HG03196 (cell line): ENCODE data around the gene ST6GALNAC2.
A peak's percentile ranks its signal among the peaks of the same experiment; 100 is the strongest.
"Not testable (repeated sequence)": the region's sequence is repeated elsewhere in the genome, so short reads cannot be mapped to it uniquely, and the experiment has no call there.

Source experiments
- ATAC-seq: cut with Tn5 transposase; IDR thresholded peaks from one replicate; pipeline ENCODE4 v1.9.1; 2021; ENCODE audit not compliant: unreplicated experiment

The ST6GALNAC2 gene

DNA sequence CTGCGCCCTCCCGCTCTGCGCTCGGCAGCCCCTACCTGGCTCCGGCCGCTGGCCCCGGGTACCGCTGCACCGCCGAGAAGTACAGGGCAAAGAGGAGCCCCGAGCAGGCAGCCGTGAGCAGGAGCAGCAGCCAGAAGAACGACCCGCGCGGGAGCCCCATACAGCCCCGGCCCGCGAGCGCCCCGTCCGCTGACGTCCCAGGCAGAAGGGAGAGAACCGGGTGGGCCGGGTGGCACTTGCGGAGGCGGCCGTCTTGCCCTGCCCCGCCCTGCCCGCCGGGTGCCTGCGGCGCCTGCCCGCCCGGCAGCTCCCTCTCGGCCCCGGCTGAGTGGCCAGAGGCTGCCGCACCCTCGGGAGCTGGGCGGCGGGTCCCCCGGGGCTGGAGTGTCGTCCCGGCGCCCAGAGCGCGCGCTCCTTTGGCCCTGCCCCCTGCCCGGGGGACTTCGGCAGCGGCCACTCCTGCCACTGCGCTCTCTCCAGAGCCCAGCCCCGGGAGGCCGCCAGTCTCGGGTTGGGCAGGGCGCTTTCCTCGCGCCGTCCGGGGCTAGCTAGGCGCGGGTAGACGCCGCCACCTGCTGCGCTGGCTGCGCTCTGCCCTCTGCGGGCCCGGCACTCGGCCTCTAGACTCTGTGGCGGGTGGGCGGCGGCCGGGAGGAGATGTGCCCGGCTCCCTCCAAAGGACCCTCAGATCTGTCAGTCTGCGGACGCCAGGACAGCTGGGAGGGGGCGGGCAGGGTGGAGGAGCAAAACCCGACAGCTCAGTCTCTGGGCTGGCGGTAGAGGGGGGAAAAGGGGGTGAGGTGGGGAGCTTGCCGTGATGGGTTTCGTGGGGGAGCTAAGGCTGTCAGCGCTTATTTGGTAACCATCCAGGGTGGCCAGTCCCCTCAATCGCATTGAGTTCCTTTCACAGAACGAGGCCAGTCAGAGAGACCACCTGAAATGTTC, at the start of gene ST6GALNAC2:
Gene ST6GALNAC2 (minus strand): TSS at position 212 of the 945 bp plus-strand sequence. CDS start 52 bp downstream, at position 160.
- no peak for ATAC-seq

DNA sequence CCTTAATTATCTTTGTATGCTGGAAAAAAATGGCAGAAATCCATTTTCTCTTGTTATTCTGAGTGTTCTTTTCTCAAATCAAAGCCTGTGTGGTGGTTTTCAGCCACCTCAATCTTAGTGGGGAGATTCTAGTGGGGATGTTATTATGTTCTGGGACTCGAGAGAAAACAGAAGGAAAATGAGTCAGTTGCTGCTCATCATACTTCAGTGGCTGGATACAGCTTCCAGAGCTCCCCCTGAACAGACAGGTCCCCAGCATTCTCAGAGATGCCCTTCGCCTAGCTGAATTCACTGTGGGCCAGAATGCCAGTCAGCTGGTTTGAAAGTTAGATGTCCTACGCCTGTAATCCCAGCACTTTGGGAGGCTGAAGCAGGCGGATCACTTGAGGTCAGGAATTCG, 49.4 kb upstream of the ST6GALNAC2 start:
- no peak for ATAC-seq

DNA sequence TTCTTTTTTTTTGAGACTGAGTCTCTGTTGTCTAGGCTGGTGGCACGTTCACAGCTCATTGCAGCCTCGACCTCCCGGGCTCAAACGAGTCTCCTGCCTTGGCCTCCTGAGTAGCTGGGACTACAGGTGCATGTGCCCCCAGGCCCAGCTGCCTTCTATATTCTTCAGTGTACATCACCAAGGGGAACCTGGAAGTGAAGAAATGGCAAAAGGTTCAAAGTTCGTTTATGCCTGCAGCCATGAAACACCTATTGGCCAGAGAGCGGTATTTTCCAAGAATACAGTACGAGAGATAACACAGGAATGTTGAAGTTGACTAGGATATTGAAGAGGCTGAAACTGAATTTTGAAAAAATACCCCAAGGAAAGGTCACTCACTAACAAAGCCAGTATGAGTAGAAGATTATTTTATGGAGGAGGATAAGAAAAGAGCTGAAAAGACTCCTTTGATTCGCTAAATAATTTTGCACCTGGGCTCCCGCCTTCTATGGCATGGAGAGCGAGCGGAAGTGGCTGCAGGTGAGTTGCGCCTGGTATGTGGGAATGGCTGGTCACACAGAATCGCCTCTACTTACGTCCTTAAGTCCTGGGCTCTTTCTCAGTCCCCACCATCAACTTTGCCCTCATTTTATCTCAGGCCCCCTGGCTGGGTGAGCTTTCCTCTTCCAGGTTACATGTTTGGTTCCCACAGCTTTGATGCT, 48.1 kb upstream of the ST6GALNAC2 start:
- no peak for ATAC-seq

DNA sequence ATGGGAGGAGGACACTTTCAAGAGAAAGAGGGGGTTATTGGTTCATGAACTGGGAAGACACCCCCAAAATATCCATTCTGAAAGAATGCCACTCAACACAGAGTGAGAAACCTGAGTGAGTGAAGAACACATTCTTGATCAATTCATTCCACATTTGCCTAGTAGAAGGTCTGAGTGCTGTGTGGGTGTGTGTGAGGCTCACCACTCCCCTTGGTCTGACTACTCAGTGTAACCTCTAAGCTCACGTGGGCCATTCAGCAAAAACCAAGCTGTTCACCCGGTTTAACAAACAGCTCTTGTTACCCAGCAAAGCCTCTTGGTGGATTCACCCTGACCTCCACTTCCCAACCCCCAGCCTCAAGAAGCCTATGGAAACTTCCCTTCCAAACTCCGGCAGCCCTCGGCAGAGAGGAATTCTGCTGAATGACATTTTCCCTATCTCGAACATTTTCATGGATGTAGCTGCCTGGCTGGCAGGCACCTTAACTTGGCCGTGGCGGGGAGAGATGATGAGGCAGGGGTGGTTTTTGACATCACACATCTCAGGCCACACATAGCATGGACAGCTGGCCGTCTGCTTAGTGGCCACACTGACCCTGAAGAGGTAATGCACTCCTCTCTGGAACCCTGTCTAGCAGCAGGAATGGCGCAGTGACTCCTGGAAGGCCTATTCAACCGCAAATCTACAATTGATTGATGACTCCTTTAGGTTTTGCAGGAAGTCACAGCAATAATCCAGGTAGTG, 46.3 kb upstream of the ST6GALNAC2 start:
- ATAC-seq = no peak

DNA sequence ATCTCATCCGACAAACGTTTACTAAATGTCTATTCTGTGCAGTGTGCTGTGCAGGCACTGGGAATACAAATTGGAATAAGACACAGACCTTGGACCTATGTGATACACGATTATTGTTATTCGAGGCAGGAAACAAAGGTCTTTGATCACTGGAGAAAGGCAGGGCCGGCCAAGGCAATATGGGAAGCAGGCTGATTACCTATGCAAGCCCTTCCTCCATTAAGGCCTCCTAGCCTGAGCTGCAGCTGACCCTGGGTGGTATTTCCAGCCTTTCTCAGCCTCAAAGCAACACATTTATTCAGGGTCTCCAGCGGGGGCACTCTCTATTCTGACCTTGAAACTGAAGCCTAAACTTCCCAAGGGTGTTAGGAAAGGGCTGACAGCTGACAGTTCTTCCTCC, 44.5 kb upstream of the ST6GALNAC2 start:
- ATAC-seq = no peak

DNA sequence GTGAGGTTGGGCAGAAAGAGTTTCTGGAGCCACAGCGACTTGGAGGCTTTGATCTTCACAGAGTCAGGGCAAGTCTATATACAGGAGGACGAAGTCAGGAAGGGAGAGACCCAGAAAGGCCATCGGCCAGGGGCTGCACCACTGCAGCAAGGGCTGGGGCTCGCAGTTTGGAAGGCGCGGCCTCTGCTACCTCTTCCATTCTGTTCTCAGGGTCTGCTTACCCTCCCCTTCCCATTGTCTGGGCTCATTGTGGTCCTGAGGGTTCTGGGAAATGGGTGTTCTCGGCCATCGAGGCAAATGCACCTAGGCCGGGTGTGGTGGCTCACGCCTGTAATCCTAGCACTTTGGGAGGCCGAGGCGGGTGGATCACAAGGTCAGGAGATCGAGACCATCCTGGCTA, 41.9 kb upstream of the ST6GALNAC2 start:
- no peak for ATAC-seq

DNA sequence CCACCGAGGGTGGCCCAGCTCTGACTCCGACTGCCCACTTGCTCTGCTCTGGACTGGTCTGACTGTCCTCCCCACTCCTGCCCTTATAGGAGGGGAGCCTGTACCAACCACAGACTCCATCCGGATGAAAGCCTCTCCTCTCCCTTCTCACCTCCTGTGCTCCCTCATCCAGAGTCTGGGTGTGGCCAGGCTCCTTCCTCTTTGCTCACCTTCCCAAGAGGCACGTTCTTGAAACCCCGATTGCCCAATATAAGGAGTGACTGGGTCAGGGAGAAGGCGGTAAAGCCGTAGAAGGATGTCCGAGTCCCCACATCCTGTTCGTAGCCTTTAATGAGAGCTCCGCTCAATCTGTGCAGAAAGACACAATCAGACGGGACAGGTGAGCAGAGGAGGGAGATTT, 40.8 kb upstream of the ST6GALNAC2 start:
- no peak for ATAC-seq

DNA sequence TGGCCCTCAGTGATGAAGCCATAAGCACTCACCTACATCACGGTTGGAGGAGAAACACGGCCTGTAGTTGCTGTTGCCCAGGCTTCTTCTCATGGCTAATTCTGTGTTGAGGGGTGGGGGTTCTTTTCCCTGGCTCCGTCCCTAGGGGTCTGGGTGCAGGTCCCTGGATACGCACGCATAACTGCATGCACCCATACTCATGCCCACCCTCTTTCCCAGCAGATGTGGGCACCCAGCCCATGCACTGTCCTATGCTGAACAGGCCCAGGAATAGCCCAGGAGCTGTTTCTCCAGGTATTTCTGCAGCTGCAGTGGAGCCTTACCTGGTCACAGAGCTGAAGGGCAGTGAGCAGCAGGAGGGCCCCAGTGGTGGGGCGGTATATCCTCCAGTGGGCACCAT, 39.8 kb upstream of the ST6GALNAC2 start:
- ATAC-seq = no peak

DNA sequence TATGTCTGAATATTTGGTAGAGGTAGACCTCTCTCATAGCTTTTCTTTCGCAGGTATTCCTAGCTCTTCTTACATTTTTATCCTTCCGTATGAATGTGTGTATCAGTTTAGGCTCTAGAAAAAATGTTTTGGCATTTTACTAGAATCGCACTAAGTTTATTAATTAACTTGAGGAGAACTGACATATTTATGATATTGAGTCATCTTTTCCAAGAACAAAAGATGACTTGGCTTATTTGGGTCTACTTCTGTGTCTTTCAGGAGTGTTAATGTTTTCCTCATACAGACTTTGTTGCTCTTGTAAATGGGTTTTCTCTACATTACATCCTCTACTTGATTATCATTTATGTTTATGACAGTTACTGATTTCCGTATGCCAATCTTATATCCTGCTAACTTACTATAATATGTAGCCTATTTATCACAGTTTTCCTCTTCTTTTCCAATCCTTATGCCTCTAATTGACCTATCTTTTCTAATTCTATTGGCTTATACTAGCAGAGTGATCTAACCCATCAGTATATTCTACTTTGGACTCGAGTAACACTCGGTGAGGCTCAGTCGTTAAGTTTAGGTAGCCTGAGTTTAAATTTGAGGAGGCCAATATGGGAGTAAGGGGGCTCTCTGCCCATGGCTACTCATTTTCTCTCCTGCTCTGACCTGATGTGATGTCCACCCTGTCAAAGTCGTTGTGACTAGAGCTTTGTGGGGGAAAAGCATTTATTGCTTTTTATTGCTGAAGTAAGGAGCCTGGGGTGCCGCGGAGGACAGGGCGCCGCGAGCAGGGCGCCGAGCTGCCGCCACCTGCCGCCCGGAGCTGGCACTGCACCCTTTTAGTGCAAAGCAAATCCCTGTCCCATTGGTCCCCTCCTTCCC, 37.8 kb upstream of the ST6GALNAC2 start:
- ATAC-seq = peak; percentile 51

DNA sequence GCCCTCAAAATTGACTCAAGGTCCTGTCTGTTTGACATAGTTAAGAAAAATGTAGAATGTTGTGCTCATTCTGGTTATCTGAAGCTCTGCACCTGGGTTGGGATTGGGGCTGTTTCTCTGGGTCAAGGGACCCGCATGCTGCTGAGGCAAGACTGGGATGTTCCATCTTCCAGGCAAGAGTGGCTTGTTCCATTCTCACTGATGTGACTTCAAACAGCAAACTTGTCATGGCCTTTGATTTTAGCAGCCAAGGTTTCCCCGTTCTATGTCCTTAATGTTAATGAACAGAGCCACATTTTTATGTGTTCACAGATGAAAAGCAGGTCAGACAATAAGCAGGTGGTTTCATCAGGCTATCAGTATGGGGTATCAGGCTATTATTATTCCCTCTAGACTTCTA, 32.2 kb upstream of the ST6GALNAC2 start:
- no peak for ATAC-seq

DNA sequence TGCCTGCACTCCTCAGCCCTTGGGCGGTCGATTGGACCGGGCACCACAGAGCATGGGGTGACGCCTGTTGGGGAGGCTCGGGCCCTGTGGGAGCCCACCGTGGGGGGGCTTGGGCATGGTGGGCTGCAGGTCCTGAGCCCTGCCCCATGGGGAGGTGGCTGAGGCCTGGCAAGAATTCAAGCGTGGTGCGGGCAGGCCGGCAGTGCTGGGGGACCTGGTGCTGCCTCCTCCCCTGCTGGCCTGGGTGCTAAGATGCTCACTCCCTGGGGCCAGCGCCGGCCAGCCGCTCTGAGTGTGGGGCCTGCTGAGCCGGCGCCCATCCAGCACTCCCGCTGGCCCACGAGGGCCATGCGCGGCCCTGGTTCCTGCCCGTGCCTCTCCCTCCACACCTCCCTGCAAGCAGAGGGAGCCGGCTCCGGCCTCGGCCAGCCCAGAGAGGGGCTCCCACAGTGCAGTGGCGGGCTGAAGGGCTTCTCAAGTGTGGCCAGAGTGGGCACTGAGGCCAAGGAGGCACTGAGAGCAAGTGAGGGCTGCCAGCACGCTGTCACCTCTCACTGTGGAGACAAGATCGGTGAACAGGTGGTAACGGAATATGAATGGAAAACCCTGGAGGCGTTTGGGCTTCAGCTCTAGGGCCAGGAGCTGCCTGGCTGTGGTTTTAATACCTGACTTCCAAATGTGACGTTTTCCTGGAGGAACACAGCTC, 29.4 kb upstream of the ST6GALNAC2 start:
- no peak for ATAC-seq

DNA sequence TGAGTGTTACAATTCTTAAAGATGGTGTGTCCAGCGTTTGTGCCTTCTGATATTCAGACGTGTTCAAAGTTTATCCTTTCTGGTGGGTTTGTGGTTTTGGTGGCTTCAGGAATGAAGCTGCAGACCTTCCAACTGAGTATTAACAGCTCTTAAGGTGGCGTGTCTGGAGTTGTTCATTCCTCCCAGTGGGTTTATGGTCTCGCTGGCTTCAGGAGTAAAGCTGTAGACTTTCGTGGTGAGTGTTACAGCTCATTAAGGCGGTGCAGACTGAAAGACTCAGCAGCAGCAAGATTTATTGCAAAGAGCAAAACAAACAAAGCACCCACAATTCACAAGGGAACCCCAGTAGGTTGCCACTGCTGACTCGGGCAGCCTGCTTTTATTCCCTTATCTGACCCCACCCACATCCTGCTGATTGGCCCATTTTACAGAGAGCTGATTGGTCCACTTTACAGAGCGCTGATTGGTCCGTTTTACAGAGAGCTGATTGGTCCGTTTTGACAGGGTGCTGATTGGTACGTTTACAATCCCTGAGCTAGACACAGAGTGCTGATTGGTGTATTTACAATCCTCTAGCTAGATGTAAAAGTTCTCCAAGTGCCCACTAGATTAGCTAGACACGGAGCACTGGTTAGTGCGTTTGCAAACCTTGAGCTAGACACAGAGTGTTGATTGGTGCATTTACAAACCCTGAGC, 28.6 kb upstream of the ST6GALNAC2 start:
- not testable (repeated sequence) for ATAC-seq

DNA sequence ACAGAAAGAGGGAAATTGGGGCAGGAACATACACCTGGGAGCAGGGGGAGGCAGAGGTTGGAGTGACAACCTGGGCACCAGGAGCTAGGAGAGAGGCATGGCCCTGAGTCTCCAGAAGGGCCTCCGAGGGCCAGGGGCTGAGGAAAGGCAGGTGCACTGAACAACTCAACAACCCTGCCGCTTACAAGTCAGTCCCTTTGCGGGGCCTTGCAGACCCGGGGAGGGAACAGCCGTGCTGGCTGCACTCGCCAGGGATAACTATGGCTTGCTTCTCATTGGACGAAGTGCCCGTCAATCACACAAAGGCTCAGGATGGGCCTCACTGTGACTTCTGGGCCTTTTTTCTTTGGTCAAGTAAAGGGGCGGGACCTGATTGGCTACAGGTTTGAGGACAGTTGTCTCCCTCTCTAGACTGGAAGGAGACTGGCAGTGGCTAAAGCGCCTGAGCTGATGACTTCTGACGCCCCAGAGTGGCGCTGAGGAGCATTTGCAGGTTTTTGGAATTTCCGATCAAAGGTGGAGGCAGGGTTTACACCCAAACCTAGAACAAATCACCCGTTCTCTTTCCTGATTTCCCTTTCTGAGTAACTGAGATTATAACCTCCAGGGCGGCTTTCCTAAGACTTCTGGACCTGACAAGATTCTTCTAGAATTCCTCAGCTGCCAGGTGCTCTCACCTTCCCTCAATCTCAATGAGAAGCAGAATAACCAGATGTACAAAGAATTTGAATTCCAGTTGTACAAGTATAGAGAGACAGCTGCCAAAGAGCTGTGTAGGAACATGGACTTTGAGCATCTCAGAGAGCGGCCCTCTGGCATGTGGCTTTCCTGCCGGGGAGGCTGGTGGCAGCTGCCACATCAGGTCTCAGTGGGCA, 27.6 kb upstream of the ST6GALNAC2 start:
- ATAC-seq = no peak

DNA sequence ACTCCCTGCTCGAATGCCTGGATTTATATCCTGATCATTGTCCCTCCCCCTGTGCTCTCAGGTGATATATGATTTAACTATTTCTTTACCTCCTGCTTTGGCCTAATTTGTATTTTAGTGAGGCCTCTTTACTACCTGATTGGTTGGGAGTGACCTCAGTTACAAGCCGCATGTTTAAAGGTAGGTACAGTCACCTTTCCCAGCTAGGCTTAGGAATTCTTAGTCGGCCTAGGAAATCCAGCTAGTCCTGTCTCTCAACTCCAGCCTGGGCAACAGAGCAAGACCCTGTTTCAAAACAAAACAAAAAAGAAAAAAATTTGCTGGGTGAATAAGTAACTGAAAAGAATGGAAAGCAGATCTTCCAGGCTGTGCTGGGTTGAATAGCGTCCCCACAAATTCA, 26.8 kb upstream of the ST6GALNAC2 start:
- no peak for ATAC-seq

DNA sequence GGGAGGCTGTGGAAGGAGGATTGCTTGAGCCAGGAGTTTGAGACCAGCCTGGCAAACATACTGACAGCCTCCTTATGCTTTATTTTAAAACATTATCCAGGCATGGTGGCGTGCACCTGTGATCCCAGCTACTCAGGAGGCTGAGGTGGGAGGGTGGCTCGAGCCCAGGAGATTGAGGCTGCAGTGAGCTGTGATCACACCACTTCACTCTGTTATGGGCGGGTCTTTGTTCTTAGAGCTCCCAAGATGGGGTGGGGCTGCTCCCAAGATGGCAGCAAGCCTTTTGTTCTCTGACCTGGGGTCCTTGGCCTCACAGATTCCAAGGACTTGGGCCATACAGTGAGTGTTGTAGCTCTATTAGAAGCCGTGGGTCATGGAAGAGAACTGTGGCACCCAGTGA, 26.1 kb upstream of the ST6GALNAC2 start:
- no peak for ATAC-seq

DNA sequence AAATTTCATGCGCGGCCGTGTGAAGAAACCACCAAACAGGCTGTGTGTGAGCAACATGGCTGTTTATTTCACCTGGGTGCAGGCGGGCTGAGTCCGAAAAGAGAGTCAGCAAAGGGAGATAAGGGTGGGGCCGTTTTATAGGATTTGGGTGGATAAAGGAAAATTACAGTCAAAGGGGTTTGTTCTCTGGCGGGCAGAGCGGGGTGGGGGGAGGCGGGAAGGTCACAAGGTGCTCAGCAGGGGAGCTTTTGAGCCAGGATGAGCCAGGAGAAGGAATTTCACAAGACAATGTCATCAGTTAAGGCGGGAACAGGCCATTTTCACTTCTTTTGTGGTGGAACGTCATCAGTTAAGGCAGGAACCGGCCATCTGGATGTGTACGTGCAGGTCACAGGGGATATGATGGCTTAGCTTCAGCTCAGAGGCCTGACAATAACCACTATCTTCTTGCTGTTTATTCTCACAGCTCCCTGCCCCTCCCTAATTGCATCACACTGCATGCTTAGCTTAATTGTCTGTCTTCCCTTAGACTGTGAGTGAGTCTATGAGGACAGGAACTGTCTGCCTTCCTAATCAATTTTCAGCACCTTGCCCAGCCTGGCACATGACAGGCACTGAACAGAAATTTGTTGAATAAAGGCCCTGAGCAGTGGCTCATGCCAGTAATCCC, 25.6 kb upstream of the ST6GALNAC2 start:
- ATAC-seq = not testable (repeated sequence)

DNA sequence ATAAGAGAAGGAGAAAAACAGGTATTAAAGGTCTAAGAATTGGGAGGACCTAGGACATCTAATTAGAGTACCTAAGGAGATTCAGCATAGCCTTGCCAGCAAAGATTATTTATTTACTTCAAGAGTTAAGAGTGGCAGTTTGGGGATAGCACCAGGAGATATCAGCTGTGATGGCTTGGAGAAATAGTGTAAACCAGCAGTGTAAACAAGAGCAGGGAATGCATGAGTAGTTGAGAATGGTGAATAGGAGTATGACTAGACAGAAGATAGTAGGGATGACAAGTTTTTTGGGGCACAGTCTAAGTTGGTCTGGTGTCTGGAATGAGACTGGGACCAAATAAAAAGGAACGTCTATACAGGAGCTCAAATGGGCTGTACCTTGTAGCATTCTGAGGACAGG, 21.0 kb upstream of the ST6GALNAC2 start:
- ATAC-seq = not testable (repeated sequence)

DNA sequence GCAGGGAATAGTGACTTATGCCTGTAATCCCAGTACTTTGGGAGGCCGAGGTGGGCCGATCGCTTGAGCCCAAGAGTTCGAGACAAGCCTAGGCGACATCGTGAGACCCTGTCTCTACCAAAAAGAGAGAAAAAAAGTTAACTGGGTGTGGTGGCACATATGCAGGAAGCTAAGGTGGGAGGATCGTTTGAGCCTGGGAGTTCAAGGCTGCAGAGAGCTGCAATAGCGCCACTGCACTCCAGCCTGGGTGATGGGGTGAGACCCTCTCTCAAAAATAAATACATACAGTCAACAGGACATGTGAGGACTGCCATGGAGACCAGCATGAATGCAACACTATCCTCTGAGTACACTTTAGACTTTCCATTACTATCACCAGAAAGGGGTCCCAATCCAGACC, 15.4 kb upstream of the ST6GALNAC2 start:
- ATAC-seq = no peak
